ENCODE data around the gene POLE4. TPM values are rescaled to one million over a fixed set of nuclear protein-coding genes. Genes with fewer than 3 reads are reported as not detected.

The POLE4 gene
- total RNA-seq, 1 donor from 2014 or later = 44.2 TPM

DNA sequence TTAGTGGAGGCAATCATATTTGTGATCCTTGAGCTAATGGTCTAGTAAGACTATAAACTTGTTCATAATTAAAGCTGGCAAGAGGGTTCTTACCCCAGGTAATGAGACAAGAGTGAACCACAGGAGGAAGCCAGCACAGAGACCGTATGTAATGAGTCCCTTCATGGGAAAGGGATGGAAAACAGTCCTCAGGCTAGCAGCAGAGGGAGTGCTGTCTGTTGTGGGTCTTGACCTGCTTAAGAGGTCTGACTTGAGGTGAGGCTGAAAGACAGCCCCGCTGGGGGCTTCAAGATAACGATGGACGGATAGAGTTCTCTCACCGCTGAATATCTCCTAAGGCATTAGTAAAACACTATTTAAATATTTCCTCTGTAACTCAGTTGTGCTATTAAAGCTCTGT lies 16.2 kb upstream of the POLE4 start:
- no peaks in the 10 kb centered on the region for H3K27me3 Mint-ChIP-seq (ENCODE audit: unreplicated experiment)
- H3K4me1 Mint-ChIP-seq (ENCODE audit: unreplicated experiment) = peaks cover 4% of the 10 kb centered on the region
- DNase-seq (ENCODE audit: extremely low spot score, unreplicated experiment) = no peak
- H3K9me3 Mint-ChIP-seq (ENCODE audit: unreplicated experiment) = peaks cover 8% of the 10 kb centered on the region
- no peak overlapping the region for H3K4me3 Mint-ChIP-seq (ENCODE audit: unreplicated experiment)
- H3K27ac Mint-ChIP-seq (ENCODE audit: unreplicated experiment) = no peak overlapping the region
- TF ChIP-seq, protein P1, sequence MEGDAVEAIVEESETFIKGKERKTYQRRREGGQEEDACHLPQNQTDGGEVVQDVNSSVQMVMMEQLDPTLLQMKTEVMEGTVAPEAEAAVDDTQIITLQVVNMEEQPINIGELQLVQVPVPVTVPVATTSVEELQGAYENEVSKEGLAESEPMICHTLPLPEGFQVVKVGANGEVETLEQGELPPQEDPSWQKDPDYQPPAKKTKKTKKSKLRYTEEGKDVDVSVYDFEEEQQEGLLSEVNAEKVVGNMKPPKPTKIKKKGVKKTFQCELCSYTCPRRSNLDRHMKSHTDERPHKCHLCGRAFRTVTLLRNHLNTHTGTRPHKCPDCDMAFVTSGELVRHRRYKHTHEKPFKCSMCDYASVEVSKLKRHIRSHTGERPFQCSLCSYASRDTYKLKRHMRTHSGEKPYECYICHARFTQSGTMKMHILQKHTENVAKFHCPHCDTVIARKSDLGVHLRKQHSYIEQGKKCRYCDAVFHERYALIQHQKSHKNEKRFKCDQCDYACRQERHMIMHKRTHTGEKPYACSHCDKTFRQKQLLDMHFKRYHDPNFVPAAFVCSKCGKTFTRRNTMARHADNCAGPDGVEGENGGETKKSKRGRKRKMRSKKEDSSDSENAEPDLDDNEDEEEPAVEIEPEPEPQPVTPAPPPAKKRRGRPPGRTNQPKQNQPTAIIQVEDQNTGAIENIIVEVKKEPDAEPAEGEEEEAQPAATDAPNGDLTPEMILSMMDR (IDR thresholded peaks at IDR 0.05) = no peak
- no peaks in the 10 kb centered on the region for H3K36me3 Mint-ChIP-seq (ENCODE audit: unreplicated experiment)

DNA sequence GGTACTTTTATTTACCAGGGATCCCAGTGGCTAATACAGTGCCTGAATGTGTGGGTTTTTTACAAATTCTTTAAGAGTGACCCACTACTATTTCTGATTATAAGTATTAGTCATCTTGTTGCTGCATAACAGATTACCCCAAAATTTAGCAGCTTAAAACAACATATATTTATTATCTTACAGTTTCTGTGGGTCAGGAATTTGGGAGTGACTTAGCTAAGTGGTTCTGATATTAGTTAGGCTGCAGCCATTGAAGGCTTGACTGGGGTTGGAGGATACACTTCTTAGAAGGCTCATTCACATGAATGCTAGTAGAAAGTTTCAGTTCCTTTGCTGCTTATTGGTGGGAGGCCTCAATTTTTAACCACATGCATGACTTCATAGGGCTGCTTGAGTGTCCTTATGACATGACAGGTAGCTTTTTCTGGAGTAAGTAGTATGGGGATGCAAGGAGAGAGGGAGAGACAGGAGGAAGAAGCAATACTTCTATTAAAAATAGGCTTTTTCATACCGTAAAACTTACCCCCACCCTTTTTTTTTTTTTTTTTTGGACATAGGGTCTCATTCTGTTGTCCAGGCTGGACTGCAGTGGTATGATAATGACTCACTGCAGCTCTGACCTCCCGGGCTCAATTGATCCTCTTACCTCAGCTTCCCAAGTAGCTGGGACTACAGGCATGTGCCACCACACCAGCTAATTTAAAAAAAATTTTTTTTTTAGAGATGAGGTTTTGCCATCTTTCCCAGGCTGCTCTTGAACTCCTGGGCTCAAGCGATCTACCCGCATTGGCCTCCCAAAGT lies 13.3 kb upstream of the POLE4 start:
- H3K9me3 Mint-ChIP-seq (ENCODE audit: unreplicated experiment) = peaks cover 9% of the 10 kb centered on the region
- no peak overlapping the region for H3K4me3 Mint-ChIP-seq (ENCODE audit: unreplicated experiment)
- DNase-seq (ENCODE audit: extremely low spot score, unreplicated experiment) = no peak
- H3K27ac Mint-ChIP-seq (ENCODE audit: unreplicated experiment) = no peak overlapping the region
- H3K4me1 Mint-ChIP-seq (ENCODE audit: unreplicated experiment) = peaks cover 4% of the 10 kb centered on the region
- TF ChIP-seq, protein P1 (IDR thresholded peaks at IDR 0.05) = no peak
- H3K36me3 Mint-ChIP-seq (ENCODE audit: unreplicated experiment) = no peaks in the 10 kb centered on the region
- H3K27me3 Mint-ChIP-seq (ENCODE audit: unreplicated experiment) = no peaks in the 10 kb centered on the region

DNA sequence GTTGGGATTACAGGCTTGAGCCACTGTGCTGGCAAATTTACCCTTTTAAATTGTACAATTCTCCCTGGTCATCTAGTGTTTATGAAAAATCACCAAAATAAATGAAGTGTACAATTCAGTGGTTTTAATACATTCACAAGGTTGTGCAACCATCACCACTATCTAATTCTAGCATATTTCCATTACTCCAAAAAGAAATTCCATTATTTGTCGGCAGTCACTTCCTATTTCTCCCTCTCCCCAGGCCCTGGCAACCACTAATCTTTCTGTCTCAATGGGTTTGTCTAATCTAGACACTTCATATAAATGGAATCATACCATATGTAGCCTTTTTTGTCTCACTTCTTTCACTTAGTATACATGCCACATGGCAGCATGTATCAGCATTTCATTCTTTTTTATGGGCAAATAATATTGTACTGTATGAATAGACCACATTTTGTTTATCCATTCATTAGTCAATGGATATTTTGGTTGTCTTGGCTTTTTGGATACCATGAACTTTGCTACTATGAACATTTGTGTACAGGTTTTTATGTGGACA lies 12.6 kb upstream of the POLE4 start:
- Mint-ChIP-seq H3K4me3 (ENCODE audit: unreplicated experiment) (no peak overlapping the region), H3K27ac (ENCODE audit: unreplicated experiment) (no peak overlapping the region), H3K9me3 (ENCODE audit: unreplicated experiment) (peaks cover 12% of the 10 kb centered on the region), H3K36me3 (ENCODE audit: unreplicated experiment) (no peaks in the 10 kb centered on the region), H3K27me3 (ENCODE audit: unreplicated experiment) (no peaks in the 10 kb centered on the region), H3K4me1 (ENCODE audit: unreplicated experiment) (peaks cover 4% of the 10 kb centered on the region)
- DNase-seq (ENCODE audit: extremely low spot score, unreplicated experiment) = no peak
- TF ChIP-seq, protein P1 (IDR thresholded peaks at IDR 0.05) = no peak

DNA sequence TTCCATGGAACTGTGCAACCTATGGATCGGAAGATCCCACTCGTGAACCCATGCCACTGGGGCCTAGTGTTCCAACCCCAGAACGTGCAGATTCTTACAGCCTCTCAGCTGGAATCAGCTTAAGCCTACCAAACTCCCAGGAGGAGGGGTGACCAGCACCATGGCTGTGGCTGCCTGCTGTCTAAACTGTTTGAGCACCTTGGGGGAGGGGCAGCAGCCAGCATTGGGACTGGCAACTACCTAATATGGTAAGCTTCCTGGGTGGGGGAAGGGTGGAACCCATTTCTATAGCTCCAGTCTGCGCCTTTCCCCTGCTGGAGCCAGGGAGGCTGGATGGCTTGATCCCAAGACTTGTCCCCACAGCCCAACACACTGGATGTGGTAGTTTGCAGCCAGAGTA lies 10.7 kb upstream of the POLE4 start:
- TF ChIP-seq, protein P1 (IDR thresholded peaks at IDR 0.05) = no peak
- Mint-ChIP-seq H3K27me3 (ENCODE audit: unreplicated experiment) (no peaks in the 10 kb centered on the region), H3K27ac (ENCODE audit: unreplicated experiment) (no peak overlapping the region), H3K36me3 (ENCODE audit: unreplicated experiment) (peaks cover 4% of the 10 kb centered on the region), H3K9me3 (ENCODE audit: unreplicated experiment) (peaks cover 28% of the 10 kb centered on the region), H3K4me3 (ENCODE audit: unreplicated experiment) (no peak overlapping the region), H3K4me1 (ENCODE audit: unreplicated experiment) (peaks cover 4% of the 10 kb centered on the region)
- DNase-seq (ENCODE audit: extremely low spot score, unreplicated experiment) = no peak

DNA sequence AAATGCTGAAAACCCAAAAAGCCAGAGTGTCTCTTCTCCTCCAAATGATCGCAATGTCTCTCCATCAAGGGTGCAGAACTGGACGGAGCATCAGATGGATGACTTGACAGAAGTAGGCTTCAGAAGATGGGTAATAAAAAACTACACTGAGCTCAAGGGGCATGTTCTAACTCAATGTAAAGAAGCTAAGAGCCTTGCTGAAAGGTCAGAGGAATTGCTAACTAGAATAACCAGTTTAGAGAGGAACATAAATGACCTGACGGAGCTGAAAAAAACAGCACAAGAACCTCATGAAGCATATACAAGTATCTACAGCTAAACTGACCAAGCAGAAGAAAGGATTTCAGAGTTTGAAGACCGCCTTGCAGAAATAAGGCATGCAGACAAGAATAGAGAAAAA lies 9.7 kb upstream of the POLE4 start:
- Mint-ChIP-seq H3K27ac (ENCODE audit: unreplicated experiment) (no peak overlapping the region), H3K4me3 (ENCODE audit: unreplicated experiment) (no peak overlapping the region), H3K9me3 (ENCODE audit: unreplicated experiment) (peaks cover 28% of the 10 kb centered on the region), H3K4me1 (ENCODE audit: unreplicated experiment) (peaks cover 4% of the 10 kb centered on the region), H3K36me3 (ENCODE audit: unreplicated experiment) (peaks cover 8% of the 10 kb centered on the region), H3K27me3 (ENCODE audit: unreplicated experiment) (no peaks in the 10 kb centered on the region)
- TF ChIP-seq, protein P1 (IDR thresholded peaks at IDR 0.05) = no peak
- no peak for DNase-seq (ENCODE audit: extremely low spot score, unreplicated experiment)
